H1 (cell line): Measurements from ENCODE around the gene LEPR. TPM values are rescaled to one million over a fixed set of nuclear protein-coding genes. Genes with fewer than 3 reads are reported as not detected.

Experiments
- CTCF ChIA-PET: fragments of 300-600 bp; sonication (Branson Sonifier 250); formaldehyde crosslinking; loops from one replicate; lab custom pipeline; 2021; ENCODE audit not compliant: partially characterized antibody; lab: Charles Lee
- POLR2A ChIA-PET: fragments of 300-600 bp; sonication (Branson Sonifier 250); formaldehyde crosslinking; loops from one replicate; lab custom pipeline; 2021; ENCODE audit warnings: inconsistent platforms; ENCODE audit not compliant: partially characterized antibody; lab: Charles Lee
- DNase-seq, 2 experiments: peaks; one replicate each; pipeline versions ENCODE4 v3.0.0 to v3.0.0-alpha.2; 2010 to 2022; ENCODE audit warnings: low spot score in 2 of 2, low read depth in 1 of 2, mixed read lengths in 1 of 2
- FAIRE-seq: peaks from 2 replicates; lab custom pipeline; 2011; peaks lifted over from hg19 to GRCh38; lab: Jason Lieb, UNC
- H2AFZ ChIP-seq: 2 replicates; pipeline ENCODE4 v1.8.1; 2012; ENCODE audit warnings: low read length, inconsistent platforms
- H2AK5ac ChIP-seq: 2 replicates; pipeline ENCODE4 v1.6.1; 2013; ENCODE audit warnings: low read depth, low read length
- H2BK120ac ChIP-seq: replicated peaks from 2 replicates; pipeline ENCODE3; 2013; ENCODE audit warnings: low read depth, low read length, inconsistent platforms
- H2BK12ac ChIP-seq: 2 replicates; pipeline ENCODE4 v1.6.1; 2013; ENCODE audit warnings: low read depth, low read length
- H2BK15ac ChIP-seq: 2 replicates; pipeline ENCODE4 v1.6.1; 2013; ENCODE audit warnings: low read length
- H2BK20ac ChIP-seq: 2 replicates; pipeline ENCODE4 v1.6.1; 2013; ENCODE audit warnings: low read length
- H2BK5ac ChIP-seq: 2 replicates; pipeline ENCODE4 v1.6.1; 2013; ENCODE audit warnings: low read depth, low read length
- H3K14ac ChIP-seq: 2 replicates; pipeline ENCODE4 v1.6.1; 2013; ENCODE audit warnings: inconsistent platforms; ENCODE audit not compliant: insufficient read length
- H3K18ac ChIP-seq: 2 replicates; pipeline ENCODE4 v1.6.1; 2013; ENCODE audit warnings: low read length; ENCODE audit errors: extremely low read depth
- H3K23ac ChIP-seq: 2 replicates; pipeline ENCODE4 v1.6.1; 2013; ENCODE audit warnings: inconsistent platforms; ENCODE audit not compliant: insufficient read length
- H3K23me2 ChIP-seq: 2 replicates; pipeline ENCODE4 v1.6.1; 2013; ENCODE audit warnings: low read depth, low read length
- H3K27ac ChIP-seq: 2 replicates; pipeline ENCODE4 v1.6.1; 2011; ENCODE audit warnings: low read depth, low read length, inconsistent platforms
- H3K27me3 ChIP-seq, 4 experiments: replicated peaks in 1 of 4; 1 replicate in 1 of 4; 2 replicates in 3 of 4; pipeline versions ENCODE4 v1.6.1 to v1.8.1; 2011 to 2013; ENCODE audit warnings: low read length in 3 of 4, mild to moderate bottlenecking in 3 of 4, inconsistent platforms in 2 of 4, mixed read lengths in 2 of 4, moderate library complexity in 1 of 4; ENCODE audit not compliant: control insufficient read depth in 3 of 4, insufficient read depth in 3 of 4; ENCODE audit errors: extremely low read depth in 1 of 4
- H3K36me3 ChIP-seq, 4 experiments: 2 replicates each; pipeline versions ENCODE4 v1.6.1 to v1.8.1; 2011 to 2013; ENCODE audit warnings: mild to moderate bottlenecking in 4 of 4, low read length in 3 of 4, moderate library complexity in 2 of 4, control low read depth in 1 of 4, inconsistent platforms in 1 of 4; ENCODE audit not compliant: insufficient read depth in 4 of 4, control insufficient read depth in 2 of 4
- H3K4ac ChIP-seq: replicated peaks from 2 replicates; pipeline ENCODE3; 2013; ENCODE audit warnings: low read length, low read depth, mixed read lengths, inconsistent platforms; ENCODE audit not compliant: insufficient read length
- H3K4me1 ChIP-seq, 4 experiments: replicated peaks in 1 of 4; 1 replicate in 1 of 4; 2 replicates in 3 of 4; pipeline versions ENCODE4 v1.6.1 to v1.8.1; 2011 to 2013; ENCODE audit warnings: low read length in 3 of 4, inconsistent platforms in 2 of 4, mixed read lengths in 1 of 4; ENCODE audit not compliant: insufficient read depth in 4 of 4, control insufficient read depth in 3 of 4
- H3K4me2 ChIP-seq, 2 experiments: 2 replicates each; pipeline versions ENCODE4 v1.6.1 to v1.8.1; 2011 to 2013; ENCODE audit warnings: low read depth in 2 of 2, low read length in 2 of 2, control low read depth in 1 of 2, inconsistent platforms in 1 of 2, mild to moderate bottlenecking in 1 of 2; ENCODE audit not compliant: insufficient read depth in 1 of 2
- H3K4me3 ChIP-seq, 4 experiments: fragments of 200-600, 300-600 bp in 1 of 4; sonication (generic), shearing (Covaris generic), sonication (Bioruptor Twin) in 1 of 4; 2 replicates each; pipeline versions ENCODE4 v1.5.1 to v1.8.1; 2011 to 2016; ENCODE audit warnings: low read length in 4 of 4, low read depth in 3 of 4, control low read depth in 2 of 4, inconsistent platforms in 2 of 4, mild to moderate bottlenecking in 2 of 4, mixed read lengths in 1 of 4, moderate library complexity in 1 of 4; ENCODE audit not compliant: insufficient read depth in 2 of 4; ENCODE audit errors: extremely low read depth in 1 of 4
- H3K56ac ChIP-seq: replicated peaks from 2 replicates; pipeline ENCODE3; 2013; ENCODE audit warnings: low read depth, mild to moderate bottlenecking, mixed read lengths, low read length, inconsistent platforms; ENCODE audit not compliant: insufficient read length
- H3K79me1 ChIP-seq: 2 replicates; pipeline ENCODE4 v1.6.1; 2013; ENCODE audit warnings: low read depth, low read length, control low read depth
- H3K79me2 ChIP-seq, 2 experiments: 2 replicates each; pipeline versions ENCODE4 v1.6.1 to v1.8.1; 2012 to 2013; ENCODE audit warnings: low read length in 2 of 2, mild to moderate bottlenecking in 2 of 2, inconsistent platforms in 1 of 2; ENCODE audit not compliant: insufficient read depth in 2 of 2, control insufficient read depth in 1 of 2
- H3K9ac ChIP-seq, 4 experiments: replicated peaks in 1 of 4; 1 replicate in 1 of 4; 2 replicates in 3 of 4; pipeline versions ENCODE4 v1.6.1 to v1.8.1; 2011 to 2013; ENCODE audit warnings: low read depth in 3 of 4, low read length in 3 of 4, control low read depth in 2 of 4, mild to moderate bottlenecking in 2 of 4, moderate library complexity in 2 of 4, inconsistent platforms in 1 of 4; ENCODE audit errors: extremely low read depth in 1 of 4
- H3K9me3 ChIP-seq, 2 experiments: 2 replicates each; pipeline versions ENCODE4 v1.6.1 to v1.8.1; 2012 to 2013; ENCODE audit warnings: mild to moderate bottlenecking in 2 of 2, moderate library complexity in 2 of 2, control low read depth in 1 of 2, inconsistent platforms in 1 of 2, low read depth in 1 of 2, low read length in 1 of 2, mixed read lengths in 1 of 2; ENCODE audit not compliant: insufficient read depth in 2 of 2
- H4K20me1 ChIP-seq, 2 experiments: replicated peaks in 1 of 2; 2 replicates each; pipeline versions ENCODE3 to v1.8.1; 2011 to 2013; ENCODE audit warnings: inconsistent platforms in 2 of 2, low read length in 2 of 2, mild to moderate bottlenecking in 1 of 2; ENCODE audit not compliant: insufficient read depth in 2 of 2, control insufficient read depth in 1 of 2
- H4K5ac ChIP-seq: 2 replicates; pipeline ENCODE4 v1.6.1; 2013; ENCODE audit warnings: low read length, low read depth, mixed read lengths, inconsistent platforms; ENCODE audit not compliant: insufficient read length
- H4K8ac ChIP-seq: 2 replicates; pipeline ENCODE4 v1.8.0; 2013; ENCODE audit warnings: mild to moderate bottlenecking, moderate library complexity, low read length, inconsistent platforms; ENCODE audit not compliant: insufficient read depth; ENCODE audit errors: extremely low read depth
- H4K91ac ChIP-seq: replicated peaks from 2 replicates; pipeline ENCODE3; 2013; ENCODE audit warnings: low read length, mixed read lengths, inconsistent platforms; ENCODE audit not compliant: insufficient read length
- CHD2 ChIP-seq: IDR thresholded peaks from 2 replicates; pipeline ENCODE4 v1.6.1; 2012; ENCODE audit warnings: low read length, improper control_type of control experiment
- CTCF ChIP-seq, 3 experiments: IDR thresholded peaks; 1 replicate in 2 of 3; 2 replicates in 1 of 3; pipeline versions ENCODE4 v1.5.1 to v1.6.1; 2011; ENCODE audit warnings: low read length in 3 of 3, mild to moderate bottlenecking in 3 of 3, inconsistent platforms in 2 of 3, low read depth in 1 of 3, moderate library complexity in 1 of 3; ENCODE audit not compliant: insufficient read depth in 1 of 3; ENCODE audit errors: control extremely low read depth in 1 of 3
- GABPA ChIP-seq: IDR thresholded peaks from 2 replicates; pipeline ENCODE4 v1.6.1; 2011; ENCODE audit warnings: mild to moderate bottlenecking, low read length, moderate library complexity, borderline replicate concordance; ENCODE audit not compliant: insufficient read depth
- KDM4A ChIP-seq: IDR thresholded peaks from one replicate; pipeline ENCODE4 v1.7.1; 2012; ENCODE audit warnings: low read depth, mild to moderate bottlenecking, moderate library complexity, low read length, inconsistent platforms; ENCODE audit not compliant: severe bottlenecking
- POU5F1 ChIP-seq: IDR thresholded peaks from 2 replicates; pipeline ENCODE4 v1.6.1; 2011; ENCODE audit warnings: low read depth, mild to moderate bottlenecking, low read length, moderate library complexity
- RFX5 ChIP-seq: IDR thresholded peaks from 2 replicates; pipeline ENCODE4 v1.6.1; 2011; ENCODE audit warnings: low read depth, low read length, improper control_type of control experiment, borderline replicate concordance
- SAP30 ChIP-seq: fragments of 300-600 bp; sonication (generic); IDR thresholded peaks from 2 replicates; pipeline ENCODE4 v1.7.1; 2012; ENCODE audit warnings: low read length, moderate library complexity, mild to moderate bottlenecking, inconsistent platforms; ENCODE audit not compliant: insufficient read depth, insufficient replicate concordance
- SP1 ChIP-seq: IDR thresholded peaks from 2 replicates; pipeline ENCODE4 v1.6.1; 2011; ENCODE audit warnings: low read depth, low read length
- SP2 ChIP-seq: IDR thresholded peaks from 2 replicates; pipeline ENCODE4 v1.6.1; 2012; ENCODE audit warnings: mild to moderate bottlenecking, low read length, inconsistent platforms
- WGBS, 2 experiments: shearing (Covaris generic) in 1 of 2; methylation state at CpG; one replicate each; pipeline versions ENCODE4 v1.1.6 to v1.1.7; 2013 to 2015; ENCODE audit warnings: low lambda C conversion rate in 2 of 2, mixed read lengths in 2 of 2, inconsistent platforms in 1 of 2, low coverage in 1 of 2, missing lambda C conversion rate in 1 of 2; ENCODE audit not compliant: insufficient replicate concordance in 2 of 2, insufficient coverage in 1 of 2, insufficient read length in 1 of 2; ENCODE audit errors: extremely low coverage in 1 of 2, missing lambda C conversion rate in 1 of 2; 5-methylcytosine and 5-hydroxymethylcytosine counted together
- polyA plus RNA-seq, 7 experiments: library from polyadenylated mRNA; depleted of rRNA in 3 of 7; stranded (reverse) in 5 of 7; unstranded in 2 of 7; fragments of >200 nt in 5 of 7; fragments of 200-250 nt in 2 of 7; gene quantifications; 1 replicate in 5 of 7; 2 replicates in 1 of 7; 4 replicates in 1 of 7; pipeline versions ENCODE4 v1.2.1 to v1.2.3, GENCODE V29; 2011 to 2013; ENCODE audit warnings: missing spikeins in 2 of 7, mixed read lengths in 2 of 7
- total RNA-seq: library from RNA; stranded (reverse); fragmentation: NEBNext Ultra II Directional; extraction: Animal tissue kit (Norgen Biotek cat#: 25700); gene quantifications from 2 replicates; pipeline ENCODE4 v1.2.1, GENCODE V29; 2021
- TF ChIP-seq, protein P1 (sequence below): IDR thresholded peaks from 2 replicates; pipeline ENCODE4 v1.6.1; 2011; ENCODE audit warnings: low read depth, mild to moderate bottlenecking, low read length; ENCODE audit not compliant: insufficient read depth

Gene LEPR
- total and polyA plus RNA-seq, 2 of the 8 experiments (the other 6 are each of a cell fraction or from before 2014, with no cell fraction given) = 1.3 to 3.9 TPM

GRCh38 chr1:65434255-65434654, 13.8 kb downstream of the LEPR start:
- no peak overlapping the region for H2BK12ac ChIP-seq
- H3K9ac ChIP-seq = no peak overlapping the region
- 90% methylated on average over 1 of the region's 1 CpG; no CpG with 5 or more reads in 1 of the 2 experiments for WGBS, 2 experiments
- H2BK120ac ChIP-seq = no peak overlapping the region
- no peak overlapping the region for H4K8ac ChIP-seq
- no peak overlapping the region for H4K5ac ChIP-seq
- no peak overlapping the region for H3K4ac ChIP-seq
- DNase-seq (no peak), FAIRE-seq (no peak)
- no peak overlapping the region for H2AK5ac ChIP-seq
- POLR2A ChIA-PET = interaction anchor here (1.3 kb wide), 1 partner anchor 12 kb away, joined by 3 read pairs; no protein-coding TSS in a partner anchor
- H3K4me3 ChIP-seq = no peak overlapping the region
- H2BK20ac ChIP-seq = no peak overlapping the region
- H3K23ac ChIP-seq = no peak overlapping the region
- H3K18ac ChIP-seq = no peak overlapping the region
- no peak overlapping the region for H4K91ac ChIP-seq
- no peak overlapping the region for H3K27ac ChIP-seq
- H3K27me3 ChIP-seq = no peaks in the 10 kb centered on the region
- H2BK15ac ChIP-seq = no peak overlapping the region
- CTCF ChIA-PET = interaction anchor here (1.2 to 2.3 kb wide), 3 partner anchors 25 to 253 kb away, joined by 3 to 15 read pairs (median 10); no protein-coding TSS in a partner anchor
- no peaks in the 10 kb centered on the region; the same call in 1 of the 2 replicates for H3K79me1 ChIP-seq
- peaks cover 2 to 14% (median 9%) of the 10 kb centered on the region in 4 experiments; a peak in 5 of 7 replicates for H3K4me1 ChIP-seq
- H3K79me2 ChIP-seq = no peaks in the 10 kb centered on the region
- H3K14ac ChIP-seq = no peak overlapping the region
- H3K36me3 ChIP-seq = peaks cover 0 to 17% (median 0%) of the 10 kb centered on the region in 4 experiments; a peak in 1 of 8 replicates
- no peak overlapping the region for H3K56ac ChIP-seq
- H3K9me3 ChIP-seq = no peaks in the 10 kb centered on the region
- H2AFZ ChIP-seq = no peak overlapping the region
- H4K20me1 ChIP-seq = no peaks in the 10 kb centered on the region
- no peak overlapping the region for H2BK5ac ChIP-seq
- no peaks in the 10 kb centered on the region for H3K23me2 ChIP-seq
- H3K4me2 ChIP-seq = no peak overlapping the region
- TF ChIP-seq SP2 (no peak), CTCF (IDR thresholded peaks at IDR 0.05; ENCODE audit: control extremely low read depth in 1 of 3, insufficient read depth in 1 of 3, low read depth in 1 of 3, low read length in 3 of 3) (no peak), KDM4A (no peak), CHD2 (no peak), POU5F1 (no peak), SAP30 (no peak), RFX5 (no peak), SP1 (no peak), GABPA (no peak)
- TF ChIP-seq, protein P1, sequence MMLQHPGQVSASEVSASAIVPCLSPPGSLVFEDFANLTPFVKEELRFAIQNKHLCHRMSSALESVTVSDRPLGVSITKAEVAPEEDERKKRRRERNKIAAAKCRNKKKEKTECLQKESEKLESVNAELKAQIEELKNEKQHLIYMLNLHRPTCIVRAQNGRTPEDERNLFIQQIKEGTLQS = no peak
